Activated CD4-positive, alpha-beta T cell treated with anti-CD3 and anti-CD28 coated beads, Interleukin-2, amount 50 U/mL, for 48 hours (primary cell): ENCODE measurements around the gene WNT10A.
A peak's percentile ranks its signal among the peaks of the same experiment; 100 is the strongest.

ENCODE experiments used
- DNase-seq, 2 experiments: peaks; one replicate each; pipeline ENCODE4 v3.0.0-alpha.2; 2020

Gene WNT10A

GRCh38 chr2:218878926-218879761 is 1.5 kb upstream of the WNT10A start:
- no peak for DNase-seq

DNA sequence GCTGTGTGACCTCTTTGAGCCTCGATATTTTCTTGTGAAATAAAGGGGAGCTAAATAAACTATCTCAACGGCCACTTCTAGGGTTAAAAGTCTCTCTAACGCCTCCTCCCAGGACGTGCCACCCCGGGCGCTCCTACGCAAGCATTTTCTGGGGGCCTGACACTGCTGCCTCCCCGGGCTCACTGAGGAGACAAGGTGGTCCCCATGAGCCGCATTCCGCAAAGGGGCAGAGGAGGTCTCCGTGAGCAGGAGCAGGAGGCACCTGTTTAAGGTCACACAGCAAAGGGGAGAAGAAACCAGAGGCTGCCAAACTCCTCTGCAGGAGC is 913 bp upstream of the WNT10A start:
- no peak for DNase-seq

DNA sequence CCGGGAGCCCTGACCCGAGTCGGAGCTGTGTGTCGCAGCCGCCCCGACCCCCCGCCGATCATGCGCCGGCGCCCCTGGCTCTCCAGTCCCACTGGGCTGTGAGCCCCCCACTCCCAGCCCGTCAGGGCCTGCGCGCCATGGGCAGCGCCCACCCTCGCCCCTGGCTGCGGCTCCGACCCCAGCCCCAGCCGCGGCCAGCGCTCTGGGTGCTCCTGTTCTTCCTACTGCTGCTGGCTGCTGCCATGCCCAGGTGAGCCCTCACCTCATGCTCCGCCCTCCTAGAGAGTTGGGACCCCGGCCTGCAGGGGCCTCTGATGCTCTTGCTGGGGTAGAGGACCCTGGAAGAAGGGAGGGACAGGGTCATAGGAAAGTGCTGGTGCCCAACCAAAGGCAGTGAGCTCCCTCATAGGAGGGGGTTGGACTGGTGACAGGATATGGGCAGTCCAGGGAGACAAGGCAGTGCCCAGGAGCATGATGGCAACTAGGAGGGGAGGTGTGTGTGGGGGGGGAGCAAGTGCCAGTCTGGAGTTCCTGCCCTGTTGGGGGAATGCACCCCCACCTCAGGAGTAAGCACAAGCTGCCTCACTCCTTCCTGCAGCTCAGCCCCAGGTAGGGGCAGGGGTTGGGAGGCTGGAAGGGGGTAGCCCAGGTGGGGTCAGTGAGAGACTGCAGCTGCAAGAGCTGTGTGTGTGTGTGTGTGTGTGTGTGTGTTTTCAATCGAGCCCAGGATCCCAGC is 375 bp downstream of the WNT10A start:
- no peak for DNase-seq

GRCh38 chr2:218881744-218882460 is 1.2 kb downstream of the WNT10A start:
- no peak for DNase-seq

DNA sequence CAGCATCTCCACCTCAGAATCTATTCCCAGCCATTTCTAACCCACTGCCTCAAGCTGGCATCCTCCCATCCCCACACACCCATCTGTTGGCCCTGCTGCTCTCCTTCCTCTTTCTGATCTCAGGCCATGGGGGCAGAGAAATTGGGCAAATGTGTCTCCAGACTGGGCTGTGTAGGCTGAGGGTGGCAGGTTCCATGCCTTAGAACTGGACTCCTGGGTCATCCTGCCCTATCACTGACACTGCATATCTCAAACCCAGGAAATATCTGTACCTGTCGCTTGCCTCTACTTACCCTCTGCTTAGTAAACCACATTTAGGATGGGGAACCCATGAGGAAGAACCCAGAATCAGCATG is 1.8 kb downstream of the WNT10A start:
- DNase-seq, result no peak

GRCh38 chr2:218882866-218883366 is 2.3 kb downstream of the WNT10A start:
- no peak for DNase-seq

GRCh38 chr2:218883491-218884490 is 3.1 kb downstream of the WNT10A start:
- DNase-seq, result no peak

- no peak for DNase-seq
These were observed 3.9 kb downstream of the WNT10A start for GRCh38 chr2:218884519-218884918.

- DNase-seq, result no peak
These were observed 5.6 kb downstream of the WNT10A start for GRCh38 chr2:218885981-218886947.

- DNase-seq, result no peak
These were observed 6.4 kb downstream of the WNT10A start for GRCh38 chr2:218887079-218887478.

DNA sequence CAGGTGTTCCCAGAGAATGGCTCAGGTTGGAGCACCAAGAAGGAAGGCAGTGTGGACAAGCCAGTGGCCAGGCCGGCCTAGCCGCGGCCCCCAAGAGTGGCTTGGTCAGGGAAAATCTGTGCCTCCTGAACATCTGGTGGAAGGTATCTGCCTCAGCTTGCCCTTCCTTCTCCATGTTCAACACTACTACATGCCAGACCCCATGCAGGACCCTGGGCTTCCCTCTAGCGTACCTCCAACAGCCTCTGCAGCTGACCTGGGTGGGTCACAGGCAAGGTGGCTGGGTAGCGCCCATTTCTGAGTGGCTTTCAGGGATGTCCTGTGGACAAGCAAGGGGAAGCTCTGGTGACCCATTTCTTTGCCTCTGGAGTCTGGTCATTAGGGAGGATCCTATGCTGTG is 7.7 kb downstream of the WNT10A start:
- DNase-seq, result no peak

GRCh38 chr2:218889937-218890336 is 9.3 kb downstream of the WNT10A start:
- no peak for DNase-seq

DNA sequence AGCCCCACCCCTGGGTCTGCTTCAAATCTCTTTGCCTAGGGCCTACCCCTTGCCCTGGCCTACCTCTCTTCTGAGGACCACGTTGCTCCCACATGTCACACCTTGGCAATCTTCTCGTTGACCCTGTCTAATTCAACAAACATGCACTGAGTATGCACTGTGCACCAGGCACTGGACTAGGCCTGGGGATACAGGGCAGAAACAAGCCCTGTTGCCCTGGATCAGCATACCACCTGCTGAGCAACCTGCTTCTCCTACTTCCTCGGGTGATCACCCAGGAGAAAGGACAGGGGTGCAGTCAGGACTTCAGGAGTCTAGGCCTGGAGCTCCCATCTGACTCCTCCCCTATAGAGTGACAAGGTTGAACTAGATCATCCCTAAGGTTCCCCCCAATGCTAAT is 9.7 kb downstream of the WNT10A start:
- no peak for DNase-seq

- DNase-seq, result no peak
These were observed 10.9 kb downstream of the WNT10A start for GRCh38 chr2:218891275-218892135.

DNA sequence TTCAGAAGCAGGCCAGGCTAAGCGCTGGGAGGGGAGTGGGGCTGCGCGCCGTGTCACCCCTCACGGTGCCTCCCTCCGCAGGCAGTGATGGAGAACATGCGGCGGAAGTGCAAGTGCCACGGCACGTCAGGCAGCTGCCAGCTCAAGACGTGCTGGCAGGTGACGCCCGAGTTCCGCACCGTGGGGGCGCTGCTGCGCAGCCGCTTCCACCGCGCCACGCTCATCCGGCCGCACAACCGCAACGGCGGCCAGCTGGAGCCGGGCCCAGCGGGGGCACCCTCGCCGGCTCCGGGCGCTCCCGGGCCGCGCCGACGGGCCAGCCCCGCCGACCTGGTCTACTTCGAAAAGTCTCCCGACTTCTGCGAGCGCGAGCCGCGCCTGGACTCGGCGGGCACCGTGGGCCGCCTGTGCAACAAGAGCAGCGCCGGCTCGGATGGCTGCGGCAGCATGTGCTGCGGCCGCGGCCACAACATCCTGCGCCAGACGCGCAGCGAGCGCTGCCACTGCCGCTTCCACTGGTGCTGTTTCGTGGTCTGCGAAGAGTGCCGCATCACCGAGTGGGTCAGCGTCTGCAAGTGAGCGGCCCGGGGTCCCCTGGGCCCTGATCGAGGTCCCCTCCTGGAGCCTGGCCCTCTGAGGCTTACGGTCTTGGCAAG is 12.2 kb downstream of the WNT10A start:
- DNase-seq, result peak; percentile 83 to 86

DNA sequence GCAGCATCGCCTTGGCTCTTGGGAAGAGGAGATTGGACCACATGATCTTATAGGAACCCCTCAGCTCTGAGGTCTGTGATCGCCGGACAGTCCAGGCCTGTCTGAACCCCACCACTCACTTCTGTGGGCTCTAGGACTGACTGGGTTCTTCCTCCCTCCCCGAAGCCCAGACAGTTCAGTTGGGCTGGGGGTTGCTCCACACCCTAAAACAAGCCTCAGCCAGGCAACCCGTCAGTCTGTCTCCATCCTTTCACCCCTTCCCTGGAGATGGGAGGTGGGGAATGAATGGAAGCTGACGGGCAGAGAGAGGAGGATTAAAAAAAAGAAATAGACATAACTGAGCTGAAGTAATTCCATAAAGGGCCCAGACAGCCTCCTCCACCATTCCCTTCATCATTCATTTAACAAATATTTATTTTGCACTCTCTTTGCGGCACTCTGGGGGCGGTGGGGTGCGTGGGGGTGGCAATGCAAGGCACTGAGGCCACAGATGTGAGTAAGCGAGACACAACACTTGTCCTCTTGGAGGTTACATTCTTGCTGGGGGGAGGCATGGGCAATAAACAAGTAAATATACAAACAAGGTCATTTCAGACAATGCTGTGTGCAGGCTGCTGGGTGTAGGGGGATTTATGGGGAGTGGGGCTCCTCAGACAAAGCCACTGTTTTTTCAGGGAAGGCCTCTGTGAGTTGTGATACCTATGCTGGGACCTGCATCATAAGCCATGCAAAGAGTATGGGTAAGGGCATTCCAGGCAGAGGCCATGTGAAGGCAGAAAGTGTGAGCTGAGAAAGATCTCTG is 12.9 kb downstream of the WNT10A start:
- DNase-seq, result peak in 1 of 2 experiments; percentile 41

DNA sequence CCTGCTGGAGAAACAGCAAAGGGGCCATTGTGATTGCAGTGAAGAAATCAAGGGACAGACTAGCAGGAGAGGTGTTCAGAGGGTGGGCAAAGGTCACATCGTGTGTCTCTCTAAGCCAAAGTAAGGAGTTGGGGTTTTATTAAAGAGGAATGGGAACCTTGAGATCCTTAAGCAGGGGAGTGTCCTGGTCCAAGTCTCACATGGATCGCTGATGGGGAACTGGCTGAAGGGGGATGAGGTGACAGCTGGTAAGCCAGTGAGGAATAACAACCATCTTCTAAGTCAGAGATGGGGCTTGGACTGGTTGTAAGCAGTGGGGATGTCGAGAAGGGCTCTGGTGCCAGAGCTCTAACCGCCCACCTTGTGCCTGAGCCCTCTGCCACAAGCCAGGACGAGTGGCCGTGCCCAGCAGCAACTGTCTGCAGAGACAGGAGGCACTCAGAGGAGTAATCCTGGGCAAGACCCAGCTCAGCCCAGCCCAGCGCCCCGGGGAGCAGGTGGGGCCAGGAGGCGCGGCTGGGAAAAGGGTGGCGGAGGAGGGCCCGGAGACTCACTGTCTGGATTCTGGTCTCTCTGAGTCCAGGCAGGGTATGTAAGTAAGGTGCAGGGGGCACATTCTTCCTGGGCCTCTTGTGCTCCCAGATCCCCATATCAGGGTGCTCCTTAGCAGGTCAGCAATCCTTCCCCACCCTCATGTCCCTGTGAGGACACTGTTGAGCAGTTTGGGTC is 13.7 kb downstream of the WNT10A start:
- no peak for DNase-seq

GRCh38 chr2:218894880-218895157 is 14.2 kb downstream of the WNT10A start:
- DNase-seq, result no peak
